AG04450 (cell line): ENCODE data around the gene TPI1. TPM values are rescaled to one million over a fixed set of nuclear protein-coding genes. Genes with fewer than 3 reads are reported as not detected.

ENCODE experiments used
- CTCF ChIA-PET: fragments of 300-600, 350-600 bp; formaldehyde crosslinking; extraction: SDS; loops from one replicate; lab custom pipeline; 2022; ENCODE audit warnings: antibody characterized with exemption, inconsistent platforms; lab: Charles Lee
- POLR2A ChIA-PET: fragments of 350-600 bp; formaldehyde crosslinking; extraction: SDS; loops from one replicate; lab custom pipeline; 2021; ENCODE audit warnings: antibody characterized with exemption, inconsistent platforms; lab: Yijun Ruan, JAX
- DNase-seq: peaks from one replicate; pipeline ENCODE4 v3.0.0-alpha.2; 2011; ENCODE audit warnings: low read depth, low spot score
- H3K27ac ChIP-seq: one replicate; pipeline ENCODE4 v1.5.1; 2012; ENCODE audit warnings: low read depth, low read length, control low read depth
- H3K27me3 ChIP-seq: one replicate; pipeline ENCODE4 v1.6.0; 2012; ENCODE audit warnings: low read length; ENCODE audit not compliant: control insufficient read depth, insufficient read depth
- H3K4me3 ChIP-seq: 2 replicates; pipeline ENCODE4 v1.5.1; 2011; ENCODE audit warnings: mild to moderate bottlenecking, low read depth, low read length, control low read depth
- H3K9me3 ChIP-seq: 2 replicates; pipeline ENCODE4 v1.5.1; 2012; ENCODE audit warnings: low read length; ENCODE audit not compliant: control insufficient read depth, insufficient read depth
- polyA plus RNA-seq: library from polyadenylated mRNA; depleted of rRNA; stranded (reverse); fragments of >200 nt; gene quantifications from 2 replicates; pipeline ENCODE4 v1.2.3, GENCODE V29; 2011
- TF ChIP-seq, protein P1 (sequence below): IDR thresholded peaks from 2 replicates; pipeline ENCODE4 v1.5.1; 2011; ENCODE audit warnings: low read depth, low read length, control low read depth, inconsistent platforms

The TPI1 gene
- polyA plus RNA-seq, 1 experiment = 1,246 TPM

DNA sequence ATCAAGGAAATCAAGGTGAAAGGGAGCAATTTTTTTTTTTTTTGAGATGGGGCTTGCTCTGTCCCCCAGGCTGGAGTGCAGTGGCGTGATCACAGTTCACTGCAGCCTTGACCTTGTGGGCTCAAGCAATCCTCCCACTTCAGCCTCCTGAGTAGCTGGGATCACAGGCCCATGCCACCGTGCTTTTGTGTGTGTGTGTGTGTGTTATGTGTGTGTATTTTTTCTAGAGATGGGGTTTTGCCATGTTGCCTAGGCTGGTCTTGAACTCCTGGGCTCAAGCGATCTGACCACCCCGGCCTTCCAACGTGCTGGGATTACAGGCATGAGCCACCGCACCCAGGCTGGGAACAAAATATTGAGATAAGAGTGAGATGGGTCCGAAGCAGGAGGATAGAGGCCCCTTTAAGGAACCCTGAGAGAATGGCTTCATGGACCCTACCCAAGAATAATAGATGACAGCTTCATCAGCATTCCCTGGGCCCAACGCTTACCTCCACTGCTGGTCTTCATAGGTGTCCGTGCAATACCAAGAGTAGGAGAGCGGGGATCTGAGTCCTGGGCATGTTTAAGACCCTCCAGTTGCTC is 17.3 kb upstream of the TPI1 start:
- Histone ChIP-seq H3K27me3 (no peaks in the 10 kb centered on the region), H3K27ac (no peak overlapping the region), H3K9me3 (no peaks in the 10 kb centered on the region; the same call in 1 of the 2 replicates), H3K4me3 (peak overlapping the region; percentile 97)
- POLR2A ChIA-PET = interaction anchor here (1.1 to 2.8 kb wide), 2 partner anchors 11 to 316 kb away, joined by 3 to 11 read pairs; partner anchors contain the start of gene GAPDH
- no peak for DNase-seq
- TF ChIP-seq, protein P1, sequence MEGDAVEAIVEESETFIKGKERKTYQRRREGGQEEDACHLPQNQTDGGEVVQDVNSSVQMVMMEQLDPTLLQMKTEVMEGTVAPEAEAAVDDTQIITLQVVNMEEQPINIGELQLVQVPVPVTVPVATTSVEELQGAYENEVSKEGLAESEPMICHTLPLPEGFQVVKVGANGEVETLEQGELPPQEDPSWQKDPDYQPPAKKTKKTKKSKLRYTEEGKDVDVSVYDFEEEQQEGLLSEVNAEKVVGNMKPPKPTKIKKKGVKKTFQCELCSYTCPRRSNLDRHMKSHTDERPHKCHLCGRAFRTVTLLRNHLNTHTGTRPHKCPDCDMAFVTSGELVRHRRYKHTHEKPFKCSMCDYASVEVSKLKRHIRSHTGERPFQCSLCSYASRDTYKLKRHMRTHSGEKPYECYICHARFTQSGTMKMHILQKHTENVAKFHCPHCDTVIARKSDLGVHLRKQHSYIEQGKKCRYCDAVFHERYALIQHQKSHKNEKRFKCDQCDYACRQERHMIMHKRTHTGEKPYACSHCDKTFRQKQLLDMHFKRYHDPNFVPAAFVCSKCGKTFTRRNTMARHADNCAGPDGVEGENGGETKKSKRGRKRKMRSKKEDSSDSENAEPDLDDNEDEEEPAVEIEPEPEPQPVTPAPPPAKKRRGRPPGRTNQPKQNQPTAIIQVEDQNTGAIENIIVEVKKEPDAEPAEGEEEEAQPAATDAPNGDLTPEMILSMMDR = no peak
- CTCF ChIA-PET = no interaction called here

DNA sequence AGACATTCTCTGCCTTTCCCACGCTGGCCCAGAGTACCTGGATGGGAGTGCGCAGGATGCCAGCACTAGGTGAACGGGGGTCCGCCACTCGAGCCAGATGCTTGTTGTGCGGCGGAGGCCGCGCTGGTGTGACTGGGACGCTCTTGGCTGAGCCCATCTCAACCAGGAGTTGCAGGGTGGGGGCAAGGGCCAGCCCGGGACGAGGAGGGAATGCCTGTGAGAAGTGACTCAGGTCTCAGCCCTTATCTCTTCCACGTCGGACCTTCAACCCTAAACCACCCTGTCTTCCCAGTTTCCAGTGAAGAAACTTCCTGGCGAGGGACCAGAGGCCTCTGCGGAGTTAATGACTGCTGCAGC is 16.6 kb upstream of the TPI1 start:
- H3K4me3 ChIP-seq = peak overlapping the region; percentile 97
- H3K27ac ChIP-seq = peak overlapping the region; percentile 75
- H3K9me3 ChIP-seq = no peaks in the 10 kb centered on the region; the same call in 1 of the 2 replicates
- ChIA-PET CTCF (interaction anchor here (1.3 to 5.1 kb wide), 4 partner anchors 16 to 97 kb away, joined by 4 to 26 read pairs (median 11); partner anchors contain the start of gene SPSB2), POLR2A (interaction anchor here (1.3 to 3.4 kb wide), 12 partner anchors 8 to 317 kb away, joined by 3 to 57 read pairs (median 10); partner anchors contain the start of genes C12orf57, GAPDH, GNB3 and MLF2)
- H3K27me3 ChIP-seq = no peaks in the 10 kb centered on the region
- no peak for DNase-seq
- TF ChIP-seq, protein P1 = no peak

DNA sequence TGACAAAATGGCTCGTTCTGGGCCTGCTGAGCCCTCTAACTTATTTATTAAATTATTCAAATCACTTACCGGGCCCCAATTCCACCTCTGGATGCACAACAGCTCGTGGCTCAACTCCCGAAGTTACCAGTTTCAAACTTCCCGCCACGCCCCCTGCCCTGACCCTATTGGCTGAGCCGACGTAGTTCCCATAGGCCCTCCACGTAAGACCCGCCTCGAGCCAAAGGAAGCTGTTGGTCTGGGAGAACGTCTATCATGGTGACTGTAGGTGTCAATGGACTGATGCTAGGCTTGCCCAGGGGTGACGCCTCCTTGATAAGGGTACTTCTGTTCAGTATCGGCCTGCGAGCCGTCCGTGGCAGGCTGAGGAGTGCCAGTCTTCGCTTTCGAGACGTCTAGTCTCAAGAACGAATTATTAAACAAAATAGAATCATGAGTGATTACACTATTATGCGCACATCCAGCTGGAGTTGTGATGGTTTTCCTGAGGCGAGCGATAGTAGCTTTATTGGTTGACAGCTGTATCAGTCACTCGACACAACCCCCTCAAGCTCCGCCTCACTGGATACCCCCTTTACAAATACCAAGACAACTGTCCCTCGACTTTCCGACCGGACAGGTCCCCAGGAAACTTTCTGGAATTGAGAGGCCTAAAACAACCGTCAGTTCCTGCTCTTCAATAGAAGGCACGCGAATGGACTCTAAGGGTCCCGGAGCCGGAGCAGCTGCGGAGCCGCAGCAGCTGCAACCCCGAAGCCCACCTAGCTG is 16.0 kb upstream of the TPI1 start, which contains the start of gene CDCA3:
Gene CDCA3 (minus strand): TSS at position 134 of the 768 bp plus-strand sequence. CDS start 334 bp downstream, outside the sequence.
- ChIA-PET CTCF (interaction anchor here (0.7 to 5.1 kb wide), 6 partner anchors 17 to 99 kb away, joined by 4 to 26 read pairs (median 7); partner anchors contain the start of genes MLF2 and SPSB2), POLR2A (interaction anchor here (0.6 to 3.4 kb wide), 18 partner anchors 8 to 317 kb away, joined by 3 to 57 read pairs (median 7); partner anchors contain the start of genes C12orf57, COPS7A, GAPDH and GNB3)
- Histone ChIP-seq H3K9me3 (no peaks in the 10 kb centered on the region; the same call in 1 of the 2 replicates), H3K27me3 (no peaks in the 10 kb centered on the region), H3K27ac (peak within 1 kb of the TSS; percentile 75), H3K4me3 (peak within 1 kb of the TSS; percentile 97)
- TF ChIP-seq, protein P1 = no peak
- DNase-seq = peak; percentile 96

DNA sequence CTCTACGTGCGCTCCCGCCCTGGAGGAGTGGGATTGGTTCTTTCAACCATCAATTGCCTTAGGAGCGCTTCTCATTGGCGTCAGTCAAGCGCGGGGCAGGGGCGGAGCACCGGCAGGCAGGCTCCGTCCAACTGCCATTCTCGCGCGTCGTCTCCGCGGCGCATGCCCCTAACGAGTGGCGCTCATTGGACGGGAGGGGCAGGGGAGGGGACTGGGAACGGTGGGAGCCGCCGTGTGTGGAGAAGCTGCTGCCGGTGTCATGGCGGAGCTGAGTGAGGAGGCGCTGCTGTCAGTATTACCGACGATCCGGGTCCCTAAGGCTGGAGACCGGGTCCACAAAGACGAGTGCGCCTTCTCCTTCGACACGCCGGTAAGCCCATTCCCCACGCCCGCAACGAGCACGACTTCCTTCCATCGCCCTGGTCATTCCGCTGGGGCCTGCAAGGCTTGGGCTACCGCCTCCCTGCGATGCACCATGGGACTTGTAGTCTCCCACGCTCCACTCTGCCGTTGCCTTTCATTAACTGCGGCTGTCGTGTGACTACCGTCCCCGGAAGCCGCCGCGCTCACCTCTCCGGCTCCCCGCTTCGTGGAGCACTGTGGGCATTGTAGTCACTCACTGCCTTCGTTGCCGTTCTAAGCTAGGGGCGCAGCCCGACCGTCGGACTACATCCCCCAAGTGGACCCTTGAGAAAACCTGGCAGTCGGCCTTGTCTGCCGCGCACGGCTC is 15.2 kb upstream of the TPI1 start, which contains the start of gene USP5:
Gene USP5 (plus strand): TSS at position 230 of the 730 bp plus-strand sequence. CDS start 30 bp downstream, at position 260.
- DNase-seq = peak; percentile 99
- H3K27ac ChIP-seq = peak within 1 kb of the TSS; percentile 92
- H3K27me3 ChIP-seq = no peaks in the 10 kb centered on the region
- ChIA-PET CTCF (interaction anchor here (0.7 to 5.1 kb wide), 11 partner anchors 17 to 100 kb away, joined by 3 to 26 read pairs (median 6); partner anchors contain the start of genes MLF2 and SPSB2), POLR2A (interaction anchor here (0.6 to 3.4 kb wide), 23 partner anchors 9 to 318 kb away, joined by 3 to 57 read pairs (median 6); partner anchors contain the start of genes C12orf57, COPS7A, GAPDH and GNB3)
- H3K9me3 ChIP-seq = no peaks in the 10 kb centered on the region; the same call in 1 of the 2 replicates
- TF ChIP-seq, protein P1 = no peak; the same call in 1 of the 2 replicates
- H3K4me3 ChIP-seq = peak within 1 kb of the TSS; percentile 97
